NT2/D1 (cell line): ENCODE data around the gene NTM.

Source experiments
- DNase-seq: peaks from one replicate; pipeline ENCODE4 v3.0.0-alpha.2; 2011; ENCODE audit warnings: low read depth, low spot score
- H3K27me3 ChIP-seq: 2 replicates; pipeline ENCODE4 v1.6.0; 2011; ENCODE audit warnings: mild to moderate bottlenecking; ENCODE audit not compliant: insufficient read length, insufficient read depth
- H3K36me3 ChIP-seq: 2 replicates; pipeline ENCODE4 v1.6.1; 2011; ENCODE audit warnings: mild to moderate bottlenecking, low read length, mixed read lengths; ENCODE audit not compliant: insufficient read depth, insufficient read length
- H3K4me1 ChIP-seq: 2 replicates; pipeline ENCODE4 v1.5.1; 2011; ENCODE audit not compliant: insufficient read depth, insufficient read length
- H3K4me3 ChIP-seq: 2 replicates; pipeline ENCODE4 v1.5.1; 2011; ENCODE audit warnings: low read depth; ENCODE audit not compliant: insufficient read length
- H3K9ac ChIP-seq: 2 replicates; pipeline ENCODE4 v1.6.0; 2011; ENCODE audit warnings: low read depth; ENCODE audit not compliant: insufficient read length
- H3K9me3 ChIP-seq: 2 replicates; pipeline ENCODE4 v1.5.1; 2011; ENCODE audit warnings: mild to moderate bottlenecking, low read length; ENCODE audit not compliant: insufficient read depth
- SUZ12 ChIP-seq: IDR thresholded peaks from 2 replicates; pipeline ENCODE4 v1.6.1; 2011; ENCODE audit not compliant: insufficient read length, insufficient read depth; ENCODE audit errors: extremely low read depth
- YY1 ChIP-seq: IDR thresholded peaks from 2 replicates; pipeline ENCODE4 v1.6.1; 2011; ENCODE audit not compliant: insufficient read length, insufficient read depth
- ZNF274 ChIP-seq: IDR thresholded peaks from 2 replicates; pipeline ENCODE4 v1.6.1; 2011; ENCODE audit warnings: mild to moderate bottlenecking, low read depth, low read length

Gene NTM

DNA sequence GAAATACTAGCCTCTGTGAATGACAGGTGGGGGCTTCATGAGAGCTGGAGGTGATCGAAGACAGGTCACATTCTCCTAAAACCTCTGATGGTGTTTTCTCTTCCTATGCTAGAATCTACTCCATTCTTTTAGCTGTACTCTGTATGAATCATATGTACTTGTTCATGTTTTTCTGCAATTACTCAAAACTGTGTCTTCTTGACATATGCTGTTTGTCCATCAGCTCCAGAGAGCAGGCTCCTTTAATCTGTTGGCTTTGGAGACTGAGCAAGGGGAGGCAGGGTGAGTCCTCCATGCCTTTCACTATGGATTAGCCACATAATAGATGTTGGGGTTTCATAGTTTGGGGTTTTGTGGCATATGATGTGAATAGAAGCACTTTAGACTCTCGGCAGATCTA is 598.8 kb downstream of the NTM start:
- no peak for TF ChIP-seq YY1
- no peak for TF ChIP-seq ZNF274
- TF ChIP-seq SUZ12, result no peak
- DNase-seq, result no peak
- no peaks in the 10 kb centered on the region for H3K4me1 ChIP-seq
- H3K9ac ChIP-seq, result no peak overlapping the region
- H3K36me3 ChIP-seq, result no peaks in the 10 kb centered on the region
- H3K27me3 ChIP-seq, result no peaks in the 10 kb centered on the region
- no peaks in the 10 kb centered on the region for H3K9me3 ChIP-seq
- no peak overlapping the region for H3K4me3 ChIP-seq

DNA sequence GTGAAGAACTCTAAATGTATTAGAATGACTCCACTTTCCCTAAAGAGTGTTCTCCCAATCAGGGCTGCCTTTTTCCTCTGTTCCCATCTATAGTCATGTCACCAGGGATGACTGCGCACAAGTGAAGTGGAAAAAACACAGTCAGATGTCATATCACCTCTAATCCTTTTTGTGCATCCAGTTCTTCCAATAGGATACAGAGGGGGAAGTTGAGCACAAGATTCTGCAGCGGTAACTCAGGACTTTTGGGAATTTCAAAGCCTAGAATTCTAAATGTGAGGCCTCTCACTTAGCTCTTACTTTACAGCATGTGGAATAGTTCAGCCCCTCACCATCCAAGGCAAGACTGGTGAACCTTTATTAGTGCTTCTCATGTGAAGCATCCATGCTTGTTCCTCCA is 602.6 kb downstream of the NTM start:
- H3K27me3 ChIP-seq, result no peaks in the 10 kb centered on the region
- H3K4me3 ChIP-seq, result no peak overlapping the region
- DNase-seq, result no peak
- no peak overlapping the region for H3K9ac ChIP-seq
- no peaks in the 10 kb centered on the region for H3K9me3 ChIP-seq
- no peaks in the 10 kb centered on the region for H3K36me3 ChIP-seq
- TF ChIP-seq ZNF274 (no peak), YY1 (no peak), SUZ12 (no peak)
- H3K4me1 ChIP-seq, result peaks cover 4% of the 10 kb centered on the region

DNA sequence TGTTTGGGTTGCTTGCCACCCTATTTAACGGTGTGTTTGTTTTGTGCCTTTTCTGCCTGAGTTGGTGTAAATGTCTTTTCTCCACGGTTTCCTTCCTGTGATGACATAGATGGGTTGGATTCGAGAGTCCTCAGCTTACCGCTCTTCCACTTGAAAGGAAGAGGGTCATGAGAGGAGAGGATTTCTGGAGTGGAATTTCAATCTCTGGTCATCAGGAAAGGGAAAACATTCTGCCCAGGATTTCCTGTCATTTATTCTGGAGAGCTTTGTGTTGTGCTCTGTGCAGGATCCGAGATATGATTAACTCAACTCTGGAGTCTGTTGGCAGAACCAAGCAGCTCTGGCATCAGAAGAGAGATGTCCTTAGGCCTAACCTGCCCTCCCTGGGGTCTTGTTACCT is 605.2 kb downstream of the NTM start:
- Histone ChIP-seq H3K36me3 (no peaks in the 10 kb centered on the region), H3K4me1 (peaks cover 4% of the 10 kb centered on the region), H3K9ac (no peak overlapping the region), H3K27me3 (no peaks in the 10 kb centered on the region), H3K9me3 (no peaks in the 10 kb centered on the region), H3K4me3 (no peak overlapping the region)
- no peak for DNase-seq
- TF ChIP-seq YY1, result no peak
- no peak for TF ChIP-seq ZNF274
- TF ChIP-seq SUZ12, result no peak

DNA sequence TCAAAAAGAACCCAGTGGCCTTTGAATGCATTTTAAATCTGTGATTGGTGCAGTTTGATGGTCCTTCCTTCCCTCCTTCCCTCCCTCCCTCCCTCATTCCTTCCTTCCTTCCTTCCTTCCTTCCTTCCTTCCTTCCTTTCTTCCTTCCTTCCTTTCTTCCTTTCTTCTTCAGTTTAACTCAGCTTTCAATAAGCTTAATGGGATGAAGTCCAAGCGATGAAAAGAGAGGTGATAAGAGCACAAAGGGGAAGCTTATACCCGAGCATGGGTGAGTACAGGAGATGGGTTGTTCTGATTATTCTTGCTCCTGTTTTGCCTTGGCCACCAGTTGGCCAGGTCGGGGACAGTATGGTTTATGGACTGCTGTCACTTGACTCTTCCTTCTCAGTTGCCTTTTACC is 605.6 kb downstream of the NTM start:
- Histone ChIP-seq H3K9ac (no peak overlapping the region), H3K4me1 (peaks cover 4% of the 10 kb centered on the region), H3K27me3 (no peaks in the 10 kb centered on the region), H3K36me3 (no peaks in the 10 kb centered on the region), H3K4me3 (no peak overlapping the region), H3K9me3 (no peaks in the 10 kb centered on the region)
- no peak for DNase-seq
- TF ChIP-seq YY1 (no peak), SUZ12 (no peak), ZNF274 (no peak)

DNA sequence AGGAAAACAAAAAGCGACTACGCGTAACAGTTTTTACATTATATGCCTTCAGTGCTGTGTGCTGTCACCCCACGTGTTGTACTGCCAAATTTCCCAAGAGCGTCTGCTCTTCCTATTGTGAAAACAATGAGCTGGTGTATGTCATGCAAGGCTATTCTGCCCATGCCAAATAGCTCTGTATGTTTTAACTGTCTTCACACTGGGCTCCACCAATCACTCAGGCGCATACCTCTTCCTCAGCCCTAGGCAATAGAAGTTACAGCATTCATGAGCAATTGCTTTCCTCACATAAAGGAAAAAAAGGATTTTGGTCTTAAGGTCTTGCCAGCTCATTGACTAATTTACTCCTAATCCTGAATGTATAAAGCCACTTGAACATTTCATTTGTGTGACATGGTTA is 606.8 kb downstream of the NTM start:
- no peaks in the 10 kb centered on the region for H3K27me3 ChIP-seq
- peaks cover 4% of the 10 kb centered on the region for H3K4me1 ChIP-seq
- H3K9me3 ChIP-seq, result no peaks in the 10 kb centered on the region
- no peaks in the 10 kb centered on the region for H3K36me3 ChIP-seq
- H3K9ac ChIP-seq, result no peak overlapping the region
- H3K4me3 ChIP-seq, result no peak overlapping the region
- TF ChIP-seq SUZ12 (no peak), ZNF274 (no peak)
- no peak for DNase-seq

DNA sequence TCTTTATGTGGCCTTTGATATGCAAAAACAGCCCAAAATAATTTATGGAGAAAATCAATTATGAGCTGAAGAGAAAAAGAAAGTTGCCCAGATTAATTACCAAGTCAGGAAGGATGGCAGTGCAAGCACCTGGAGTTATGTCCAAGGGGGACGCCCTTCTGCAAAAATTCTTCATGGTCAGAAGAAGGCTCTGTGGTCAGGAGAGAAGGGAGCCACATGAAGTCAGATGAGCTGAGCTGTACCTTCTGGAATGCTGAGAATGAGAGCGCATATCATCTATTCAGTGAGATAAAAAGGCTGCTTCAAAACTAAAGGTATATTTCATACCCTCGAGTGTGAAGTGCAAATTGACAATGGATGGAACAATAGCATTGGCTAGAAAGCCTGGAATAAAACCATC is 607.4 kb downstream of the NTM start:
- Histone ChIP-seq H3K27me3 (no peaks in the 10 kb centered on the region), H3K36me3 (no peaks in the 10 kb centered on the region), H3K9ac (no peak overlapping the region), H3K4me1 (peaks cover 4% of the 10 kb centered on the region), H3K4me3 (no peak overlapping the region), H3K9me3 (no peaks in the 10 kb centered on the region)
- TF ChIP-seq YY1 (no peak), ZNF274 (no peak), SUZ12 (no peak)
- no peak for DNase-seq

DNA sequence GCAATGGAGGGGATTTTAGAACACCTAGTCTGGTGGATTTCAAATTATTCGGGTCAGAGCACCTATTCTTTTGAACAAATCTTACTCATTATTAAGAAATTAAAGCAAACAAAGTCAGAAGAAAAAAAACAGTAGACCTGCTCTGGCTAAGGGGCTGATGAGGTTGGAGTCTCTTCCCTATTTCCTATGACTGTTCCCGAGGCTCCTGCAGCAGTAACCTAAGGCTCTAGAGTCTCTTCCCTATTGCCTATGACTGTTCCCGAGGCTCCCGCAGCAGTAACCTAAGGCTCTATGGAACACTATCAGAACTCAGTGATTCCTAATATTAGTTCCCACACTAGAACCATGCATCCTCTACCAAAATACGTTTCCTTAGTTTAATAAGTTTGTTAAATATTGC is 607.9 kb downstream of the NTM start:
- TF ChIP-seq SUZ12 (no peak), ZNF274 (no peak), YY1 (no peak)
- no peak overlapping the region for H3K9ac ChIP-seq
- H3K9me3 ChIP-seq, result 0 out of 2 replicates have a peak, but pooled peaks cover under 1% of the 10 kb centered on the region
- H3K4me3 ChIP-seq, result no peak overlapping the region
- no peaks in the 10 kb centered on the region for H3K27me3 ChIP-seq
- no peak for DNase-seq
- H3K4me1 ChIP-seq, result peaks cover 4% of the 10 kb centered on the region
- no peaks in the 10 kb centered on the region for H3K36me3 ChIP-seq

DNA sequence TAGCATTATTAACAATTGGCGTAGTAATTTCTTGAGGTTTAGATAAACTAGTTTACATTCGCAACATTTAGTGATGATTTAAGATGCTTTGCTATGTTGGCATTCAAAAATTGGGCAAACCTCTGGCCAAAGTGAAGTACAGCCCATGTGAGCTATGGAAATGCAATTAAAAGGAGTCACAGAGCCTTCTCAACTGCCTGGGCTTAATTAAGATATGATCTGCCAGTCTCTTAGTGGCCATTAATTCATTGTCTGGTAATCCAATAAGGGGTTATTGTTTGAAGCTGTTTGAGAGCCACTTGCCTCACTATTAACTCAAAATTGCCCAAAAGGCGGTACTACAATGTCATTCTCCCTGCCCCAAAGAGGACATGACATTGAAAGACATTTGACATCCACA is 608.9 kb downstream of the NTM start:
- H3K27me3 ChIP-seq, result no peaks in the 10 kb centered on the region

More for the DNA sequence above, 608.9 kb downstream of the NTM start:
- Histone ChIP-seq H3K9ac (no peak overlapping the region), H3K9me3 (0 out of 2 replicates have a peak, but pooled peaks cover 7% of the 10 kb centered on the region), H3K4me1 (peaks cover 4% of the 10 kb centered on the region), H3K4me3 (no peak overlapping the region), H3K36me3 (no peaks in the 10 kb centered on the region)
- TF ChIP-seq YY1, result no peak
- DNase-seq, result no peak
